ENCODE measurements around the gene PLBD1.

DNA sequence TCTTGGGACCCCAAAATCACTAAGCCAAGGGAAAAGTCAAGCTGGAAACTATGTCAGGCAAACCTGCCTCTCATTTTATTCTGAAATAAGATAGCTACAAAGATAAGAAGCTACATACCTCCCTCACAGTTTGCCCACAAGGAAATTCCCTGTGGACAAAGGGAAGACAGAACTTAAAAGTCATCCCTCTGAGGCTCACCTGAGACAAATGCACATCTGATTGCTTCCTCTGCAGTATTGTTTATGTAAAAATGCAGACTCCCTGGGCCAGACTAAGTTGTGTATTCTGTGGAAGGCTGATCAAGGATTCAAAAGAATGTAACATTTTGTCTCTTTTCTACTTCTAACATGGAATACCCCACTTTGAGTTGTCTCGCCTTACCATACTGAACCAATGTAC, 2.5 kb upstream of the PLBD1 start:
- TF ChIP-seq POLR2A (IDR thresholded peaks at IDR 0.05) = no peak
- TF ChIP-seq, protein P1, sequence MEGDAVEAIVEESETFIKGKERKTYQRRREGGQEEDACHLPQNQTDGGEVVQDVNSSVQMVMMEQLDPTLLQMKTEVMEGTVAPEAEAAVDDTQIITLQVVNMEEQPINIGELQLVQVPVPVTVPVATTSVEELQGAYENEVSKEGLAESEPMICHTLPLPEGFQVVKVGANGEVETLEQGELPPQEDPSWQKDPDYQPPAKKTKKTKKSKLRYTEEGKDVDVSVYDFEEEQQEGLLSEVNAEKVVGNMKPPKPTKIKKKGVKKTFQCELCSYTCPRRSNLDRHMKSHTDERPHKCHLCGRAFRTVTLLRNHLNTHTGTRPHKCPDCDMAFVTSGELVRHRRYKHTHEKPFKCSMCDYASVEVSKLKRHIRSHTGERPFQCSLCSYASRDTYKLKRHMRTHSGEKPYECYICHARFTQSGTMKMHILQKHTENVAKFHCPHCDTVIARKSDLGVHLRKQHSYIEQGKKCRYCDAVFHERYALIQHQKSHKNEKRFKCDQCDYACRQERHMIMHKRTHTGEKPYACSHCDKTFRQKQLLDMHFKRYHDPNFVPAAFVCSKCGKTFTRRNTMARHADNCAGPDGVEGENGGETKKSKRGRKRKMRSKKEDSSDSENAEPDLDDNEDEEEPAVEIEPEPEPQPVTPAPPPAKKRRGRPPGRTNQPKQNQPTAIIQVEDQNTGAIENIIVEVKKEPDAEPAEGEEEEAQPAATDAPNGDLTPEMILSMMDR (IDR thresholded peaks at IDR 0.05) = no peak
- no peak for TF ChIP-seq POLR2AphosphoS5 (IDR thresholded peaks at IDR 0.05)
